HepG2 (cell line): ENCODE results near the gene SPAAR. TPM values are rescaled to one million over a fixed set of nuclear protein-coding genes. Genes with fewer than 3 reads are reported as not detected.

Experiments used
- ATAC-seq: fragments of 200-7000 bp; cut with Tn5 transposase; 3 replicates; pipeline ENCODE4 v1.9.1; 2020; ENCODE audit warnings: mild to moderate bottlenecking, moderate library complexity
- BruUV-seq: library from RNA; stranded (reverse); fragments of 400-500 nt; replicated peaks from 2 replicates; lab custom pipeline; 2021; lab: Mats Ljungman, UMichigan
- CTCF ChIA-PET: fragments of 300-600 bp; formaldehyde crosslinking; extraction: SDS; loops from one replicate; lab custom pipeline; 2021; ENCODE audit warnings: low total read pairs, inconsistent platforms, low intra/inter-chr PET ratio; lab: Yijun Ruan, JAX
- POLR2A ChIA-PET: fragments of 350-600 bp; sonication (Branson Sonifier 250); formaldehyde crosslinking; loops from one replicate; lab custom pipeline; 2020; ENCODE audit warnings: antibody characterized with exemption, inconsistent platforms; lab: Yijun Ruan, JAX
- DNase-seq: peaks from one replicate; pipeline ENCODE4 v3.0.0-alpha.2; 2015; ENCODE audit warnings: low spot score
- FAIRE-seq: peaks from 3 replicates; lab custom pipeline; 2011; peaks lifted over from hg19 to GRCh38; lab: Jason Lieb, UNC
- H2AFZ ChIP-seq: one replicate; pipeline ENCODE4 v1.6.1; 2011; ENCODE audit warnings: low read length, inconsistent platforms
- H3K27ac ChIP-seq: fragments of 300-600 bp; 3 replicates; pipeline ENCODE4 v1.8.0; 2011; ENCODE audit warnings: mixed run types, mild to moderate bottlenecking, mixed read lengths, low read length, inconsistent platforms; ENCODE audit not compliant: insufficient read depth; ENCODE audit errors: extremely low read length
- H3K27me3 ChIP-seq, 2 experiments: fragments of 200-600 bp in 1 of 2; 2 replicates in 1 of 2; 3 replicates in 1 of 2; pipeline versions ENCODE4 v1.6.0 to v1.8.0; 2011; ENCODE audit warnings: low read length in 2 of 2, mild to moderate bottlenecking in 2 of 2, moderate library complexity in 2 of 2, inconsistent platforms in 1 of 2; ENCODE audit not compliant: insufficient read depth in 2 of 2, control insufficient read depth in 1 of 2
- H3K36me3 ChIP-seq, 2 experiments: fragments of 200-600 bp in 1 of 2; replicated peaks in 1 of 2; 2 replicates in 1 of 2; 3 replicates in 1 of 2; pipeline versions ENCODE4 v1.5.1 to v1.8.0; 2011; ENCODE audit warnings: low read length in 2 of 2, inconsistent platforms in 1 of 2; ENCODE audit not compliant: insufficient read depth in 2 of 2, control insufficient read depth in 1 of 2
- H3K4me1 ChIP-seq: 2 replicates; pipeline ENCODE4 v1.5.1; 2012; ENCODE audit warnings: low read length, inconsistent platforms; ENCODE audit not compliant: insufficient read depth
- H3K4me2 ChIP-seq: 2 replicates; pipeline ENCODE4 v1.6.0; 2011; ENCODE audit warnings: low read depth, low read length, inconsistent platforms
- H3K4me3 ChIP-seq, 3 experiments: fragments of 200-600 bp in 1 of 3; sonication (generic), shearing (Covaris generic) in 1 of 3; replicated peaks in 1 of 3; 2 replicates each; pipeline ENCODE4 v1.5.1; 2011 to 2016; ENCODE audit warnings: low read length in 3 of 3, inconsistent platforms in 2 of 3, low read depth in 2 of 3, mild to moderate bottlenecking in 2 of 3, control low read depth in 1 of 3, mixed read lengths in 1 of 3; ENCODE audit not compliant: insufficient read depth in 1 of 3
- H3K79me2 ChIP-seq: one replicate; pipeline ENCODE4 v1.6.1; 2011; ENCODE audit warnings: low read length, inconsistent platforms; ENCODE audit not compliant: insufficient read depth
- H3K9ac ChIP-seq: 2 replicates; pipeline ENCODE4 v1.6.0; 2011; ENCODE audit warnings: mild to moderate bottlenecking, low read depth, low read length, inconsistent platforms; ENCODE audit not compliant: insufficient read depth
- H3K9me3 ChIP-seq: 2 replicates; pipeline ENCODE4 v1.5.1; 2012; ENCODE audit warnings: mild to moderate bottlenecking, low read length
- H4K20me1 ChIP-seq: 2 replicates; pipeline ENCODE4 v1.6.0; 2011; ENCODE audit warnings: inconsistent platforms, mild to moderate bottlenecking, low read length, moderate library complexity; ENCODE audit not compliant: insufficient read depth
- HNRNPLL ChIP-seq: fragments of 200-400 bp; formaldehyde crosslinking; IDR thresholded peaks from 2 replicates; pipeline ENCODE4 v1.6.1; 2017; ENCODE audit warnings: mild to moderate bottlenecking, low read depth, low read length; ENCODE audit not compliant: poor library complexity, severe bottlenecking
- IRX3 ChIP-seq: sonication (generic); formaldehyde crosslinking; IDR thresholded peaks from 2 replicates; pipeline ENCODE4 v1.8.1; 2023; ENCODE audit warnings: mild to moderate bottlenecking, low read depth, missing genetic modification reagents, borderline replicate concordance
- NFATC3 ChIP-seq: sonication (generic); formaldehyde crosslinking; IDR thresholded peaks from 2 replicates; pipeline ENCODE4 v1.5.1; 2020; ENCODE audit warnings: mild to moderate bottlenecking, missing genetic modification reagents
- RBAK ChIP-seq: sonication (generic); formaldehyde crosslinking; IDR thresholded peaks from 2 replicates; pipeline ENCODE4 v1.5.1; 2020; ENCODE audit warnings: mild to moderate bottlenecking, missing genetic modification reagents
- ZFX ChIP-seq: sonication (generic); formaldehyde crosslinking; IDR thresholded peaks from 2 replicates; pipeline ENCODE4 v1.4.0; 2020; ENCODE audit warnings: mild to moderate bottlenecking, low read depth, missing genetic modification reagents, moderate library complexity
- ZNF263 ChIP-seq: sonication (generic); formaldehyde crosslinking; IDR thresholded peaks from 2 replicates; pipeline ENCODE4 v1.4.0; 2020; ENCODE audit warnings: missing genetic modification reagents
- ZNF552 ChIP-seq: sonication (generic); formaldehyde crosslinking; IDR thresholded peaks from 2 replicates; pipeline ENCODE4 v1.9.0; 2022; ENCODE audit warnings: missing genetic modification reagents, mild to moderate bottlenecking, borderline replicate concordance
- ZNF614 ChIP-seq: IDR thresholded peaks from 2 replicates; pipeline ENCODE4 v1.6.1; 2018; ENCODE audit warnings: missing biosample characterization, missing genetic modification reagents, inconsistent platforms, borderline replicate concordance
- WGBS: methylation state at CpG from one replicate; pipeline ENCODE4 v1.1.6; 2017; ENCODE audit warnings: low lambda C conversion rate; 5-methylcytosine and 5-hydroxymethylcytosine counted together
- in situ Hi-C: cut with HindIII; loops from 2 replicates; pipeline ENCODE4 v1.10.0; 2017; ENCODE audit warnings: low pct_unique_long_range_greater_than_20kb; ENCODE audit not compliant: extremely low pct_ligation_motif_present
- intact Hi-C: fragments of 100-400 bp; cut with micrococcal nuclease; formaldehyde crosslinking; loops from one replicate; pipeline ENCODE4 v1.10.0; 2022; ENCODE audit not compliant: unreplicated experiment
- polyA plus RNA-seq, 8 experiments: library from polyadenylated mRNA; depleted of rRNA in 3 of 8; stranded (reverse) in 7 of 8; unstranded in 1 of 8; fragments of >200 nt; fragmentation: Illumina TruSeq in 4 of 8; extraction: Trizol in 4 of 8; gene quantifications; 2 replicates each; pipeline versions ENCODE4 v1.2.1 to v1.2.3, GENCODE V29; 2011 to 2016; ENCODE audit warnings: low read depth in 4 of 8, missing spikeins in 1 of 8, mixed read lengths in 1 of 8; ENCODE audit not compliant: insufficient read depth in 1 of 8
- total RNA-seq, 5 experiments: library from RNA; depleted of rRNA; stranded (reverse); fragments of >200 nt; fragmentation: Illumina TruSeq; extraction: Trizol; gene quantifications; 2 replicates each; pipeline ENCODE4 v1.2.3, GENCODE V29; 2016; ENCODE audit warnings: low read depth in 1 of 5
- TF ChIP-seq, protein P1 (sequence below): sonication (generic); formaldehyde crosslinking; IDR thresholded peaks from 2 replicates; pipeline ENCODE4 v1.4.0; 2020; ENCODE audit warnings: missing genetic modification reagents, borderline replicate concordance

The SPAAR gene
- total and polyA plus RNA-seq, 2 of the 13 experiments (the other 11 are each of a cell fraction or from before 2014, with no cell fraction given) = 0.07 TPM; not detected in 1

GRCh38 chr9:35908504-35909125 lies 675 bp upstream of the SPAAR start:
- Histone ChIP-seq H3K9me3 (no peaks in the 10 kb centered on the region), H3K4me3 (peak overlapping the region; percentile 14 to 67 (median 35); a peak in 5 of 6 replicates), H3K9ac (no peak overlapping the region), H3K4me2 (peak overlapping the region; percentile 96), H3K27ac (no peak overlapping the region), H2AFZ (no peak overlapping the region), H3K36me3 (no peaks in the 10 kb centered on the region), H3K79me2 (no peaks in the 10 kb centered on the region), H3K4me1 (peaks cover 75% of the 10 kb centered on the region), H3K27me3 (peaks cover 0 to 15% of the 10 kb centered on the region in 2 experiments; a peak in 2 of 5 replicates), H4K20me1 (no peaks in the 10 kb centered on the region)
- in situ Hi-C loops = no loop called here
- DNase-seq (no peak), ATAC-seq (no peak), FAIRE-seq (no peak)
- no TSS peak for BruUV-seq
- CTCF ChIA-PET = no interaction called here
- intact Hi-C loops = no loop called here
- no peak for TF ChIP-seq RBAK (CRISPR knock-in tag)
- no peak for TF ChIP-seq NFATC3 (CRISPR knock-in tag)
- TF ChIP-seq ZNF263 (CRISPR knock-in tag) = peak; percentile 34; the same call in 1 of the 2 replicates
- peak; percentile 2; the same call in 1 of the 2 replicates for TF ChIP-seq ZFX (CRISPR knock-in tag)
- POLR2A ChIA-PET = no interaction called here
- WGBS = 35% methylated on average over 9 of the region's 9 CpGs

DNA sequence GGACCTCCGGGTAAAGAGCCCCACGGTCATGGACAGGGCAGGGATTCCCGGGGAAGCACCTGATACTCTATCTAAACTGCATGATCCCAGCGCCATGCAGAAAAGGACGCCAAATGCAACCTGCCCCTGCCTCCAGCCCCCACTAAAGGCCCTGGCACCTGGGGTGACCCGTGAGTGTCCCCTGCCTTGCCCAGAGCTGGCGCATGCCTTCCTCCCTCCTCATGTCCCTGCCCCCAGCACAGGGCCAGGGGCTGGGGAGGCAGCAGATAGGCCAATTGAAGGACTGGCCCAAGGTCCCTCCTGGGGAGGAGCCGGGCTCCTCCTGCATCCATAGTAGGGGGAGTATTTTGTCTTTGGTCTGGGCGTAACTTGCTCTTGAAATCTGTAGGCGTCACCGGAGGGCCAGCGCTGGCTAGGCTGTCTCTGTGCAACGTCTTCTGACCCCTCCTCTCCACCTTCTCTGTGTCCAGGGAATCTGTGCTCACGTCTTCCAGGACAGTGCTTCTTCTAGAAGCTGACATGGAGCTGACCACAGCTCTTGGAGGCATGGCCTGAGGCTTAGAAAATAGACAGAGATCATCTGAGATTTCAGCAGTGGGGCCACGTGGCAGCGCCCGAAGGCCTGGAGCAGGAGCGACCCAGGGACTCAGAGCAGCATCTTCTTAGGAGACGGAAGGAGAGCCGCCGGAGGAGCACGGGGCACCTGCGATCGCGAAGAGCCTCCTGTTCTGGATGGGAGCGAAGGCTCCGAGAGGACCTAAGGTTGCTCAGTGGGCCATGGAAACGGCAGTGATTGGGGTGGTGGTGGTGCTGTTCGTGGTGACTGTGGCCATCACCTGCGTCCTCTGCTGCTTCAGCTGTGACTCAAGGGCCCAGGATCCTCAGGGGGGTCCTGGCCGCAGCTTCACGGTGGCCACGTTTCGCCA lies 660 bp downstream of the SPAAR start:
- CTCF ChIA-PET = interaction anchor here (1.5 kb wide), 1 partner anchor 8 kb away, joined by 3 read pairs; no protein-coding TSS in a partner anchor
- POLR2A ChIA-PET = no interaction called here
- TF ChIP-seq, protein P1, sequence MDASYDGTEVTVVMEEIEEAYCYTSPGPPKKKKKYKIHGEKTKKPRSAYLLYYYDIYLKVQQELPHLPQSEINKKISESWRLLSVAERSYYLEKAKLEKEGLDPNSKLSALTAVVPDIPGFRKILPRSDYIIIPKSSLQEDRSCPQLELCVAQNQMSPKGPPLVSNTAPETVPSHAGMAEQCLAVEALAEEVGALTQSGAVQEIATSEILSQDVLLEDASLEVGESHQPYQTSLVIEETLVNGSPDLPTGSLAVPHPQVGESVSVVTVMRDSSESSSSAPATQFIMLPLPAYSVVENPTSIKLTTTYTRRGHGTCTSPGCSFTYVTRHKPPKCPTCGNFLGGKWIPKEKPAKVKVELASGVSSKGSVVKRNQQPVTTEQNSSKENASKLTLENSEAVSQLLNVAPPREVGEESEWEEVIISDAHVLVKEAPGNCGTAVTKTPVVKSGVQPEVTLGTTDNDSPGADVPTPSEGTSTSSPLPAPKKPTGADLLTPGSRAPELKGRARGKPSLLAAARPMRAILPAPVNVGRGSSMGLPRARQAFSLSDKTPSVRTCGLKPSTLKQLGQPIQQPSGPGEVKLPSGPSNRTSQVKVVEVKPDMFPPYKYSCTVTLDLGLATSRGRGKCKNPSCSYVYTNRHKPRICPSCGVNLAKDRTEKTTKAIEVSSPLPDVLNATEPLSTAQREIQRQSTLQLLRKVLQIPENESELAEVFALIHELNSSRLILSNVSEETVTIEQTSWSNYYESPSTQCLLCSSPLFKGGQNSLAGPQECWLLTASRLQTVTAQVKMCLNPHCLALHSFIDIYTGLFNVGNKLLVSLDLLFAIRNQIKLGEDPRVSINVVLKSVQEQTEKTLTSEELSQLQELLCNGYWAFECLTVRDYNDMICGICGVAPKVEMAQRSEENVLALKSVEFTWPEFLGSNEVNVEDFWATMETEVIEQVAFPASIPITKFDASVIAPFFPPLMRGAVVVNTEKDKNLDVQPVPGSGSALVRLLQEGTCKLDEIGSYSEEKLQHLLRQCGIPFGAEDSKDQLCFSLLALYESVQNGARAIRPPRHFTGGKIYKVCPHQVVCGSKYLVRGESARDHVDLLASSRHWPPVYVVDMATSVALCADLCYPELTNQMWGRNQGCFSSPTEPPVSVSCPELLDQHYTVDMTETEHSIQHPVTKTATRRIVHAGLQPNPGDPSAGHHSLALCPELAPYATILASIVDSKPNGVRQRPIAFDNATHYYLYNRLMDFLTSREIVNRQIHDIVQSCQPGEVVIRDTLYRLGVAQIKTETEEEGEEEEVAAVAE = no peak
- no peak for TF ChIP-seq IRX3
- no peak for TF ChIP-seq ZNF614 (CRISPR knock-in tag)
- no peak for TF ChIP-seq ZNF552 (CRISPR knock-in tag)
- peak; percentile 20 for TF ChIP-seq HNRNPLL

More for the DNA sequence above, 660 bp downstream of the SPAAR start:
- Histone ChIP-seq H4K20me1 (no peaks in the 10 kb centered on the region), H3K4me2 (no peak overlapping the region), H3K79me2 (no peaks in the 10 kb centered on the region), H3K27me3 (peaks cover 0 to 10% of the 10 kb centered on the region in 2 experiments; a peak in 2 of 5 replicates), H3K4me1 (peaks cover 84% of the 10 kb centered on the region), H2AFZ (no peak overlapping the region), H3K9ac (no peak overlapping the region), H3K4me3 (no peak overlapping the region), H3K36me3 (no peaks in the 10 kb centered on the region), H3K9me3 (no peaks in the 10 kb centered on the region), H3K27ac (no peak overlapping the region)
- intact Hi-C loops (no loop called here), in situ Hi-C loops (no loop called here)
- no peak for DNase-seq
- 90% methylated on average over 20 of the region's 34 CpGs for WGBS
- ATAC-seq = no peak
- no peak for FAIRE-seq
- no TSS peak for BruUV-seq
